ENCODE measurements around the gene PATE4.

PATE4 gene, protein sequence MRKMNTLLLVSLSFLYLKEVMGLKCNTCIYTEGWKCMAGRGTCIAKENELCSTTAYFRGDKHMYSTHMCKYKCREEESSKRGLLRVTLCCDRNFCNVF

DNA sequence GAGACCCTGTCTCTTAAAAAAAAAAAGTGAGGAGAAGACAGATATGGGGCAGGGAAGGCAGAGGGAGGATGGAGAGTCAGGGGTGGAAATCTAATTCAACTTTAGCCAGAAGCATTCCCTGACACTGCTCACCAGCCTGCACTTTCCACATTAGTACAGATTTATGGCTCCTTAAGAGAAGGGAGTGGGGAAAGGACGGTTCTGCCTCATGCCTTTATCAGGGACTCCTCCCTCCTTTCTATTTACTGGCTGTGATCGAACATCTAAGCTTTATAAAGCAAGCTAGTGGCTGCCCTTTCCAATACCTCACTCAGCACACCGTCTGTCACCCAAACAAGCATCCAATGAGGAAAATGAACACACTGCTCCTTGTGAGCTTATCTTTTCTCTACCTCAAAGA is at the start of gene PATE4:
PATE4 (plus strand) TSS at position 301 of the 400 bp plus-strand sequence; CDS start at position 345, 44 bp downstream.
- no peak for DNase-seq (ENCODE audit: low read depth, low spot score)
- H3K27me3 ChIP-seq (ENCODE audit: control insufficient read depth, insufficient read depth, low read length) = no peaks in the 10 kb centered on the region
- WGBS (ENCODE audit: insufficient coverage, insufficient read length) = no CpG with 5 or more reads among the region's 3 CpGs

DNA sequence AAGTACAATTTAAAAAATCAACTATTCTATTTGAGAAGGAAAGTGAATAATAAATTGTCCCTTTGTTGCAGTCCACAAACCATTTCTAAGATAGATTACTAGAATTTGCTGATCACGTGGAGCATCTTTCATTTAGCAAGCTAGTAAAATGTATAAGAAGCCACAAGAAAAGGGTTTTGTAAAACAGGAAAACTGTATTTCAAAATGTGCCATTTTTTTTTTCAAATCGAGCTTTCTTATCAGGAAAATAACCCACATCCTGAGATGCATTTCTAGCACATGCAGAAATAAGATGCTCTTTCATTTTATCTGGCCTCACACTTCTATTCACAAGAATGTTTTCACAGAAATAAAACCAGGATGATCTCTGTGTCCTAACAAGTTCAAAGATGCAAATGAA is 48.4 kb upstream of the PATE4 start:
- Histone ChIP-seq H3K27ac (ENCODE audit: low read length) (no peak overlapping the region), H3K9me3 (ENCODE audit: control insufficient read depth, insufficient read depth, low read length) (no peaks in the 10 kb centered on the region), H3K36me3 (ENCODE audit: control insufficient read depth, insufficient read depth, low read length) (no peaks in the 10 kb centered on the region), H3K27me3 (ENCODE audit: control insufficient read depth, insufficient read depth, low read length) (no peaks in the 10 kb centered on the region), H3K4me3 (ENCODE audit: low read length) (no peak overlapping the region), H3K4me1 (ENCODE audit: control insufficient read depth, insufficient read depth, low read length) (no peaks in the 10 kb centered on the region)
- DNase-seq (ENCODE audit: low read depth, low spot score) = no peak
- WGBS (ENCODE audit: insufficient coverage, insufficient read length) = no CpG with 5 or more reads among the region's 2 CpGs

More for the DNA sequence above, at the start of gene PATE4:
- Histone ChIP-seq H3K4me3 (ENCODE audit: low read length) (no peak within 1 kb of the TSS), H3K36me3 (ENCODE audit: control insufficient read depth, insufficient read depth, low read length) (no peaks in the 10 kb centered on the region), H3K9me3 (ENCODE audit: control insufficient read depth, insufficient read depth, low read length) (peaks cover 1% of the 10 kb centered on the region; the same call in 1 of the 2 replicates), H3K4me1 (ENCODE audit: control insufficient read depth, insufficient read depth, low read length) (no peaks in the 10 kb centered on the region), H3K27ac (ENCODE audit: low read length) (no peak within 1 kb of the TSS)

DNA sequence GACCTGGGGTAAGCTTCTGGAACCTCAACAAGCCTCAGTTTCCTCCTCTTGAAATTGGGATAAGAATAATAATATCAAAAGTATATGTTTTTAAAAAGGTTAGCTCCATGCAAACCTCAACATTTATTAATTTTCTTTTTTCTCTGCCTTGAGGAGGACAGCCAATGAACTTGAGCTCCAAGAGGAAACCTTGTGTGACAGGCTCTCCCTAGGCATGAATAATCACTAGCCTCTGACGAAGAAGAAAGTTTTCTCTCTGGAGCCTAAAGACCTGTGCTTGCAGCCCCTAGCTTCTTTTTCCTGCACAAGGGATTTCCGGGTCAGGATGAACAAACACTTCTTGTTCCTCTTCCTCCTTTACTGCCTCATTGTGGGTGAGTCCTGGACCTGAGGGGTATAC is 45.3 kb upstream of the PATE4 start, which contains the start of gene PATE3:
PATE3 (plus strand) TSS at position 301 of the 400 bp plus-strand sequence; CDS start at position 326, 25 bp downstream.
- no peak within 1 kb of the TSS for H3K4me3 ChIP-seq (ENCODE audit: low read length)
- DNase-seq (ENCODE audit: low read depth, low spot score) = no peak
- WGBS (ENCODE audit: insufficient coverage, insufficient read length) = no CpG with 5 or more reads among the region's 2 CpGs

DNA sequence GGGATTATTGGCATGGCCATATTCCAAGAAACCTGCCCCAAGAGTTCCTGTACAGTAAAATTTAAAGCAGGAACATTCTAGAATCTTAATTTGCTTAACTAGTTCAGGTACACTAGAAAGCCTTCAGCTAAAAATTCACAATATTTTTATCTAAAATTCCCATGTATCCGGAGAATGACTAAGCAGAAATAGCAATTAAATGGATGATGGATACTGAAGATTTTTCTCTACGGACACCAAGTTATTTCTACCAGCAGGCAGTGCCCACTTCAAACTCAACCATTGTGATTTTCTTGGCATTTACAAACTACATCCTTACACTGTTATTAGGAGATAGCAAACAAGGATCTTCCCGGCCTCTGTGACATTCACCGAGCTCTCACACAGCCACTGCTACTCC is 42.3 kb upstream of the PATE4 start:
- Histone ChIP-seq H3K27me3 (ENCODE audit: control insufficient read depth, insufficient read depth, low read length) (no peaks in the 10 kb centered on the region), H3K36me3 (ENCODE audit: control insufficient read depth, insufficient read depth, low read length) (no peaks in the 10 kb centered on the region), H3K4me3 (ENCODE audit: low read length) (no peak overlapping the region), H3K9me3 (ENCODE audit: control insufficient read depth, insufficient read depth, low read length) (no peaks in the 10 kb centered on the region), H3K27ac (ENCODE audit: low read length) (no peak overlapping the region), H3K4me1 (ENCODE audit: control insufficient read depth, insufficient read depth, low read length) (no peaks in the 10 kb centered on the region)
- DNase-seq (ENCODE audit: low read depth, low spot score) = no peak
- no CpG with 5 or more reads among the region's 4 CpGs for WGBS (ENCODE audit: insufficient coverage, insufficient read length)

More for the DNA sequence above, 45.3 kb upstream of the PATE4 start, which contains the start of gene PATE3:
- H3K36me3 ChIP-seq (ENCODE audit: control insufficient read depth, insufficient read depth, low read length) = no peaks in the 10 kb centered on the region
- no peak within 1 kb of the TSS for H3K27ac ChIP-seq (ENCODE audit: low read length)
- H3K4me1 ChIP-seq (ENCODE audit: control insufficient read depth, insufficient read depth, low read length) = no peaks in the 10 kb centered on the region
- H3K9me3 ChIP-seq (ENCODE audit: control insufficient read depth, insufficient read depth, low read length) = no peaks in the 10 kb centered on the region
- no peaks in the 10 kb centered on the region for H3K27me3 ChIP-seq (ENCODE audit: control insufficient read depth, insufficient read depth, low read length)

DNA sequence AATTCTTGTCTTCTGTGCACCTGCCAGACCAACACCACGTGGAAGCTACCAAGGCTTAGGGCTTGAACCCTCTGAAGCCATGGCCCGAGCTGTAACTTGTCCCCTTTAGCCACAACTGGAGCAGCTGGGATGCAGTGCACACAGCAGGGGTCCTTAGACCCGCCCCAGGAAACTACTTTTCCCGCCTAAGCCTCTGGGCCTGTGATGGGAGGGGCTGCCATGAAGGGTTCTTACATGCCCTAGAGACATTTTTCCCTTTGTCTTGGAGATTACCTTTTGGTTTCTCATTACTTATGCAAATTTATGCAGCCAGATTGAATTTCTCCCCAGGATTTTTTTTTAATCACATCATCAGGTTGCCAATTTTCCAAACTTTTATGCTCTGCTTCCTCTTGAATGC is 35.5 kb upstream of the PATE4 start:
- Histone ChIP-seq H3K27me3 (ENCODE audit: control insufficient read depth, insufficient read depth, low read length) (no peaks in the 10 kb centered on the region), H3K27ac (ENCODE audit: low read length) (no peak overlapping the region), H3K4me3 (ENCODE audit: low read length) (no peak overlapping the region), H3K4me1 (ENCODE audit: control insufficient read depth, insufficient read depth, low read length) (peaks cover 2% of the 10 kb centered on the region; the same call in 1 of the 2 replicates), H3K9me3 (ENCODE audit: control insufficient read depth, insufficient read depth, low read length) (no peaks in the 10 kb centered on the region), H3K36me3 (ENCODE audit: control insufficient read depth, insufficient read depth, low read length) (no peaks in the 10 kb centered on the region)
- DNase-seq (ENCODE audit: low read depth, low spot score) = no peak
- no CpG with 5 or more reads among the region's 4 CpGs for WGBS (ENCODE audit: insufficient coverage, insufficient read length)

DNA sequence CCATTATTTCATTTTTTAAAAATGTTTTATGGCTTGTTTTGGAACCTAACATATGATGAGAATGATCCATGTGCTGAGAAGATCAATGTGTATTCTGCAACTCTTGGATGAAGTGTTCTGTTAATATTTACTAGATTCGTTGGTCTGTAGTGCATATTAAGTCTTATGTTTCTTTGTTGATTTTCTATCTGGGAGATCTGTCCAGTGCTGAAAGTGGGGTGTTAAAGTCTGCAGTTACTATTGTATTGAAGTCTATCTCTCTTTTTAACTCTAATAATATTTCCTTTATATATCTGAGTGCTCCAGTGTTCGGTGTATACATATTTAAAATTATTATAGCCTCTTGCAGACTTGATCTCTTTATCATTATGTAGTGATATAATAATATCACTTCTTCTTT is 33.3 kb upstream of the PATE4 start:
- no CpG with 5 or more reads among the region's 2 CpGs for WGBS (ENCODE audit: insufficient coverage, insufficient read length)

DNA sequence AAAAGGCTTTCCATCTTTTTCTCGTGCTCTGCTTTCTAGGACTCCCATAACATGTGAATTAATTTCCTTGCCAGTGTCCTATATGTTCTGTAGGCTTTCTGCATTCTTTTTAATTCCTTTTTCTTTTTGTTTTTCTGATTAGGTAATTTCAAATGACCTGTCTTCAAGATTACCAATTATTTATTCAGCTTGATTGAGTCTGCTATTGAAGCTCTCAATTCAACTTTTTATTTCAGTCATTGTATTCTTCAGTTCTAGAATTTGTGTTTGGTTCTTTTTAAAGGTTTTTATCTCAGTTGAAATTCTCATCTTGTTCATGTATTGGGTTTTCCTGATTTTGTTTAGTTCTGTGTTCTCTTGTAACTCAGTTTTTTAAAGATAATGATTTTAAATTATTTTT is 30.7 kb upstream of the PATE4 start:
- H3K27me3 ChIP-seq (ENCODE audit: control insufficient read depth, insufficient read depth, low read length) = no peaks in the 10 kb centered on the region
- H3K9me3 ChIP-seq (ENCODE audit: control insufficient read depth, insufficient read depth, low read length) = no peaks in the 10 kb centered on the region
- peaks cover 2% of the 10 kb centered on the region; the same call in 1 of the 2 replicates for H3K4me1 ChIP-seq (ENCODE audit: control insufficient read depth, insufficient read depth, low read length)
- H3K36me3 ChIP-seq (ENCODE audit: control insufficient read depth, insufficient read depth, low read length) = no peaks in the 10 kb centered on the region
- no peak overlapping the region for H3K4me3 ChIP-seq (ENCODE audit: low read length)
- H3K27ac ChIP-seq (ENCODE audit: low read length) = no peak overlapping the region
- DNase-seq (ENCODE audit: low read depth, low spot score) = no peak
- no CpG with 5 or more reads among the region's 1 CpG for WGBS (ENCODE audit: insufficient coverage, insufficient read length)

More for the DNA sequence above, 33.3 kb upstream of the PATE4 start:
- Histone ChIP-seq H3K9me3 (ENCODE audit: control insufficient read depth, insufficient read depth, low read length) (no peaks in the 10 kb centered on the region), H3K36me3 (ENCODE audit: control insufficient read depth, insufficient read depth, low read length) (no peaks in the 10 kb centered on the region), H3K27ac (ENCODE audit: low read length) (no peak overlapping the region), H3K4me1 (ENCODE audit: control insufficient read depth, insufficient read depth, low read length) (peaks cover 2% of the 10 kb centered on the region; the same call in 1 of the 2 replicates), H3K4me3 (ENCODE audit: low read length) (no peak overlapping the region), H3K27me3 (ENCODE audit: control insufficient read depth, insufficient read depth, low read length) (no peaks in the 10 kb centered on the region)
- DNase-seq (ENCODE audit: low read depth, low spot score) = no peak

DNA sequence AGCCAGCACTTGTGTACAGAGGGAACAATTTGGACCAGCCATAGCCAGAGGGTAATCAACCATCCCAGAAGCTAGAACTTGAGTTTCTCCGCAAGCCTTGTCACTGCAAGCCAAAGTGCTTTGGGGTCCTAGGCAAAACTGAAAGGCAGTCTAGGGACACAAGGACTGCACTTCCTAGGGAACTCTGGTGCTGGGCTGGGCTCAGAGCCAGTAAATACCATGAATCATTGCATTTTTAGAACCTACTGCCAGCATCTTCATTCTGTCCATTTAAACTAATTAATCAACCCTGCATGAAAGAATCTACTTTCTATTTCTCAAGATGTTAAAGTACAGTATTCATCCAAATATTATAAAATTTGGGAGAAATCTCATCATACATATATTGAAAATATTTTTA is 25.2 kb upstream of the PATE4 start:
- H3K36me3 ChIP-seq (ENCODE audit: control insufficient read depth, insufficient read depth, low read length) = no peaks in the 10 kb centered on the region
- no peaks in the 10 kb centered on the region for H3K27me3 ChIP-seq (ENCODE audit: control insufficient read depth, insufficient read depth, low read length)
- no CpG with 5 or more reads among the region's 1 CpG for WGBS (ENCODE audit: insufficient coverage, insufficient read length)
- no peak for DNase-seq (ENCODE audit: low read depth, low spot score)
- H3K4me1 ChIP-seq (ENCODE audit: control insufficient read depth, insufficient read depth, low read length) = peaks cover 1% of the 10 kb centered on the region; the same call in 1 of the 2 replicates
- no peaks in the 10 kb centered on the region for H3K9me3 ChIP-seq (ENCODE audit: control insufficient read depth, insufficient read depth, low read length)
- no peak overlapping the region for H3K4me3 ChIP-seq (ENCODE audit: low read length)
- H3K27ac ChIP-seq (ENCODE audit: low read length) = no peak overlapping the region

DNA sequence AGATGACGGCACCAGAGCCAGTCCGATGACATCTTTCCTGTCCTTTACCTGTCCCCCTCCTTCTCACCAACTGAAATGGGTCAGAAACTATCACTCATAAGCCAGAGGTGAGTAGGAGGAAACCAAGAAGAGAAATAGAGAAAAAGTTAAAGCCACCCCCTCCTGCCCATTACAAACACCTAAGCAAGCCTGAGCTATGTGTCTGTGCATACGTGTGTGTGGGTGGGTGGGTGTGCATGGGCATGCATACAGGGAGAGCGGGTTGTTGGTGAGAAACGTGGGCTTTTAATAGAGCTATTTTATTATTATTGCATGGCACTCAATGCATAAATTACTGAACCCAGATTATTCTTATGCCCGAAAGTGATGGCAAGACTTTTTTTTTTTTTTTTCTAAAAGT is 2.6 kb downstream of the PATE4 start:
- WGBS (ENCODE audit: insufficient coverage, insufficient read length) = no CpG with 5 or more reads among the region's 6 CpGs
- H3K4me1 ChIP-seq (ENCODE audit: control insufficient read depth, insufficient read depth, low read length) = no peaks in the 10 kb centered on the region
- no peaks in the 10 kb centered on the region for H3K36me3 ChIP-seq (ENCODE audit: control insufficient read depth, insufficient read depth, low read length)
- no peak overlapping the region for H3K4me3 ChIP-seq (ENCODE audit: low read length)
- peaks cover 1% of the 10 kb centered on the region; the same call in 1 of the 2 replicates for H3K9me3 ChIP-seq (ENCODE audit: control insufficient read depth, insufficient read depth, low read length)
- DNase-seq (ENCODE audit: low read depth, low spot score) = no peak
- no peak overlapping the region for H3K27ac ChIP-seq (ENCODE audit: low read length)
- no peaks in the 10 kb centered on the region for H3K27me3 ChIP-seq (ENCODE audit: control insufficient read depth, insufficient read depth, low read length)

DNA sequence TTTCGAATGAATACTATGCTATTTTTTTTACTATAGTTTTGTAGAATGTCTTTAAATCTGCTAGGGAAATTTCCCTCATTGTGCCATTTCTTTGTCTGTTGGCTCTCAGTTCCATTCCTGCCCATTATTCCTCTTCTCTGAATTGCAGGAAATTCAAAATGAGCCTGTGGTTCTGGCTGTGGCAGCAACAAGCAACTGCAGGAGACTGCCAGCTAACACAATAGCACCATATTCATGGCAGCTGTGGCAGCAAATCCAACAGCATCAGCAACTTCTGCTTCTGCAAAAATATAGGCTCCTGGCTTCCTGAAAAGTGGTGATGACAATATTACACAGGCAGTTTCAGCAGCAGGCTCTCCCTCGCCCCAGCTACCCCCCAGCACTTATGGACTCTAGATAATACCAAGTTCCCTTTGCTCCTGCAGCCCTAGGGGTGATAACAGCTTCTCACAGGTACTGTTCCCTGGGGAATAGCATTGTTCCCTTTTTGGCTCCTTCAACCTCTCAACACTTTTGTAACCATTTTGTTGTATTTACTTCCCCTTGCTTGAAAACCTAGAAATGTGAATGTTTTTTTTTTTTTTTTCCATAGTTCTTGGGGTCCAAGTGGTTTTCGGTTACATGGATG is 9.3 kb downstream of the PATE4 start:
- no CpG with 5 or more reads among the region's 3 CpGs for WGBS (ENCODE audit: insufficient coverage, insufficient read length)
- Histone ChIP-seq H3K4me3 (ENCODE audit: low read length) (no peak overlapping the region), H3K4me1 (ENCODE audit: control insufficient read depth, insufficient read depth, low read length) (peaks cover 3% of the 10 kb centered on the region; the same call in 1 of the 2 replicates), H3K9me3 (ENCODE audit: control insufficient read depth, insufficient read depth, low read length) (no peaks in the 10 kb centered on the region), H3K27me3 (ENCODE audit: control insufficient read depth, insufficient read depth, low read length) (no peaks in the 10 kb centered on the region), H3K27ac (ENCODE audit: low read length) (no peak overlapping the region), H3K36me3 (ENCODE audit: control insufficient read depth, insufficient read depth, low read length) (no peaks in the 10 kb centered on the region)
- DNase-seq (ENCODE audit: low read depth, low spot score) = no peak

DNA sequence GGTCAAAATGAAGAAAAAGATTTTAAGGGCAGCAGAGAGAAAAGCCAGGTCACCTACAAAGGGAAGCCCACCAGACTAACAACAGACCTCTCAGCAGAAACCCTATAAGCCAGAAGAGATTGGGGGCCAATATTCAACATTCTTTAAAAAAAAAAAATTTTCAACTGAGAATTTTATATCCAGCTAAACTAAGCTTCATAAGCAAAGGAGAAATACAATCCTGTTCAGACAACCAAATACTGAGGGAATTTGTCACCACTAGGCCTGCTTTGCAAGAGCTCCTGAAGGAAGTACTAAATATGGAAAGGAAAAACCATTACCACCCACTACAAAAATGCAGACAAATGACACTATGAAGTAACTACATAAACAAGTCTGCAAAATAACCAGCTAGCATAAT is 13.1 kb downstream of the PATE4 start:
- Histone ChIP-seq H3K4me3 (ENCODE audit: low read length) (no peak overlapping the region), H3K27ac (ENCODE audit: low read length) (no peak overlapping the region), H3K36me3 (ENCODE audit: control insufficient read depth, insufficient read depth, low read length) (no peaks in the 10 kb centered on the region), H3K9me3 (ENCODE audit: control insufficient read depth, insufficient read depth, low read length) (no peaks in the 10 kb centered on the region), H3K4me1 (ENCODE audit: control insufficient read depth, insufficient read depth, low read length) (peaks cover 3% of the 10 kb centered on the region; the same call in 1 of the 2 replicates), H3K27me3 (ENCODE audit: control insufficient read depth, insufficient read depth, low read length) (no peaks in the 10 kb centered on the region)
- DNase-seq (ENCODE audit: low read depth, low spot score) = no peak

Measured in iPS DF 6.9 (cell line).